Raji (cell line): ENCODE data around the gene ADCY9.

Source experiments
- POLR2A ChIP-seq: IDR thresholded peaks from 2 replicates; pipeline ENCODE4 v1.6.1; 2011; ENCODE audit warnings: low read depth, low read length, control low read depth; ENCODE audit not compliant: insufficient read depth

The ADCY9 gene

DNA sequence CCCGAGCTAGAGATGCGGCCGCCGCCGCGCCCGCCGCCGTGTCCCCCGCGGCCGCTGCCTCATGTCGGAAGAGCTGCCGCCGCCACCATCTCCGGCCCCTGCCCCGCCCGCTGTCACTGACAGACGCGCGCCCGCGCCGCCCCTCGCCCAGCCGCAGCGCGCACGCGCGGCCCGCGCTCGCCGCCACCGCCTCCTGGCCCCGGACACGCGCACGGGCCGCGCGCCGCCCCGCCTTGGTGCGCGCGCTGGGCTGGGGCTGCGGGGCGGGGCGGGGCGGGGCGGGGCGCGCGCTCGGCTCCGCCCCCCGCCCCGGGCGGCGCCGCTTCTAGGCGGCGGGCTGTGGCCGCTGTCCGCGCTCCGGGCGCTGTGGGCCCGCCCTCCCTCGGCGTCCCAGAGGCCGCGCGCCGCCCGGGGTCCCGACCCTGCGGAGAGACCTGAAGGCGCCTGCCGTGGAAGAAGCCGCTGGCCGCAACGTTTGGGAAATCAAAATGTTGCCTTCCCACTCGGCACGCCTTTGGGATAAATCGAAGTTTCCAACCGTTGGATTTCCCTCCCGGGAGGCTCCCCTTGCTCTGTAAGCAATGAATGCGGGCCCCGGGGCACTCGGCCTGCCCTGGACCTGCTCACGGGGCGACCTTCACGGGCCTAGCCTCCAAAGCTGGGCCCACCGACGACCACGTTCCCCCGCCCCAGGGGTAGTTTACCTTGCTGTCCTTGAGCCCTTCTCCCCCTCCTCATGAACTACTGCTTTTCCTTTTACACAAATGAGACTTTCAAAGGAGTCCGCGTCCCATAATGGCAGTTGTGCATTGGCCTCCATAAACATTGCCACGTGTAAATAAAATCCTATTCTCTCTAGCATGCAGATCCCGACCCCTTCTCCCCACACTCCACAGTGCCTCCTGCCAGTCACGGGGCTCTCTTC, at the start of gene ADCY9:
ADCY9 (minus strand) TSS at position 118 of the 925 bp plus-strand sequence. CDS start 1,000 bp downstream, outside the sequence.
- no peak for TF ChIP-seq POLR2A

GRCh38 chr16:4160658-4161430, 44.6 kb upstream of the ADCY9 start:
- TF ChIP-seq POLR2A = no peak

GRCh38 chr16:4159726-4160125, 43.5 kb upstream of the ADCY9 start:
- TF ChIP-seq POLR2A = no peak

DNA sequence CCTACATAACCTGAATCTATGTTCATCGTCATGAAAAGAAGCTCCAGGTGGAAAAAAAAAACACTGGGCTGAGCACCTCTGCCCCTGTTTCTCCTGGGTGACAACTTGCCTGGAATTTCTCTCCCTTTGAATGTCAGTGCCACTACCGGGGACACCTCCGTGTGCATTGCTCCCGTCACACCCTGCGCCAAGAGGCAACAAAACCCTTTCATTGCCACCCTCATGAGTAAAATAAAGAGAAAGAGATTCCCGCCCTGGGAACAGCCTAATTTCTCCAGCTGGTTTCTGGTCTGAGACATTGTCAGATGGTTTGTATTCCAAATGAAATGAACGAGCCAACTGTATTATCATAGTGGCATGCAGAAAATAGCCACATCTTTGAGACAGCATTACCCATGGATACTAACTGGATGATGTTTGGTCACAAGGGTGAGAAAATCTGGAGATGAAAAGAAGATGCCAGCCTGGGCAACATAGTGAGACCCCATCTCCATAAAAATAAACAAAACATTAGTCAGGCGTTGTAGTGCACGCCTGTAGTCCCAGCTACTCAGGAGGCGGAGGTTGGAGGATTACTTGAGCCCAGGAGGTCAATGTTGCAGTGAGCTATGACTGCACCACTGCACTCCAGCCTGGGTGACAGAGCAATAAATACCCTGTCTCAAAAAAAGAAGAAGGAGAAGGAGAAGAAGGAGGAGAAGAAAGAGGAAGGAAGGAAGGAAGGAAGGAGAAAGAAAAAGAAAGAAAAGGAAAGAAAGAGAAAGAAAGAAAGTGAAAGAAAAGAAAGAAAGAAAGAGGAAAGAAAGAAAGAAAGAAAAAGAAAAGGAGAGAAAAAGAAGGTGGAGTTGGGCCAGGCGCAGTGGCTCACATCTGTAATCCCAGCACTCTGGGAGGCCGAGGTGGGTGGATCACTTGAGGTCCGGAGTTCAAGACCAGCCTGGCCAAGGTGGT, 42.2 kb upstream of the ADCY9 start:
- TF ChIP-seq POLR2A = no peak

DNA sequence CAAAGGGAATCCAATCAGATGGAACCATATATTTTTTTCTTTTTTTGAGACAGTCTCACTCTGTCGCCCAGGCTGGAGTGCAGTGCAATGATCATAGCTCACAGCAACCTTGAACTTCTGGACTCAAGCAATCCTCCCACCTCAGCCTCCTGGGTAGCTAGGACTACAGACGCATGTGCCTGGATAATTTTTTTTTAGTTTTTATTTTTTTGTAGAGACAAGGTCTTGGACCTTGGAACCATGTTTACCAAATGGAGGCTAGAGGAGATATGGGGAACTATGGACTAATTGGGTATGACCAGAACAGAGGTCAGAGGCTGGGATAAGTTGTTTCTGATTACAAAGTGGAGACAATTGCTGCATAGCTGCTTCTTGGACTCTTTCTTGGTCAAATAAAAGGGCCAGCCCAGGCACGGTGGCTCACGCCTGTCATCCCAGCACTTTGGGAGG, 41.2 kb upstream of the ADCY9 start:
- no peak for TF ChIP-seq POLR2A

GRCh38 chr16:4152267-4152666, 36.0 kb upstream of the ADCY9 start:
- TF ChIP-seq POLR2A = no peak

DNA sequence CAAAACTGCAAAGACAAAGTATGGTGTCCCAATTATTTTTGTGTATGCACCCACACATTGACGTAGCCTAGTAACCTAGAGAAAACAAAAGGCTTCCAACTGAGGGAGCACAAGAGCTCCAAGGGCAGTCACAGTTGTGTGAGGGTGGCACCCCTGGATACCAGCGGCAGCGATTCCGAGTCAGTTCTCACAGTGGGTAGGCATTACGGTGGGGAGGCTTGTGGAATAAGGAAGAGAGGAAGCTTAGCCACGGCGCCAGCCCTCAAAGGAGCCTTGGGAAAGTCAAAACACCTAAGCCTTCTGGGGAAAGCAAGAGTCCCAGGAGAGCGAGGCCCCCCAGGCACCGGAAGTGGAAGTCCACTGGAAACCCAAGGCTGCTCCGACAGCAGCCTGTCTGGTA, 31.0 kb upstream of the ADCY9 start:
- TF ChIP-seq POLR2A = no peak

GRCh38 chr16:4142268-4142667, 26.0 kb upstream of the ADCY9 start:
- TF ChIP-seq POLR2A = no peak

- no peak for TF ChIP-seq POLR2A
These were observed 25.4 kb upstream of the ADCY9 start for GRCh38 chr16:4141604-4142003.

GRCh38 chr16:4140652-4141051, 24.4 kb upstream of the ADCY9 start:
- TF ChIP-seq POLR2A = no peak

DNA sequence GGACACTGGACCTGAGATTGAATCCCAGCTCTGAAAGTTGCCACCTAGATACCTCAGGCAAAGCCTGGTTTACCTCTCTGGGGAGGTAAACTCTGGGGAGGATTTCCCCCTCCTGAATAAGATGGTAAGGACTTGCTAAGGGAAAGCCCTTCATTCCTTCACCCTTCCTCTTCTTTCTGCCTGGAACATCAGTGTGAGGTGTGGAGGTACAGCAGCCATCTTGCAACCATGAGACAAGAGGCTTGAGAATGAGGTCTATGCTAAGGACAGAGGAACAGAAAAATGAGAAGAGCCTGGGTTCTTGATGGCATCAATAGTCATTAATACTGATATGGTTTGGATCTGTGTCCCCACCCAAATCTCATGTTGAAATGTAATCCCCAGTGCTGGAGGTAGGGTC, 23.7 kb upstream of the ADCY9 start:
- TF ChIP-seq POLR2A = no peak

DNA sequence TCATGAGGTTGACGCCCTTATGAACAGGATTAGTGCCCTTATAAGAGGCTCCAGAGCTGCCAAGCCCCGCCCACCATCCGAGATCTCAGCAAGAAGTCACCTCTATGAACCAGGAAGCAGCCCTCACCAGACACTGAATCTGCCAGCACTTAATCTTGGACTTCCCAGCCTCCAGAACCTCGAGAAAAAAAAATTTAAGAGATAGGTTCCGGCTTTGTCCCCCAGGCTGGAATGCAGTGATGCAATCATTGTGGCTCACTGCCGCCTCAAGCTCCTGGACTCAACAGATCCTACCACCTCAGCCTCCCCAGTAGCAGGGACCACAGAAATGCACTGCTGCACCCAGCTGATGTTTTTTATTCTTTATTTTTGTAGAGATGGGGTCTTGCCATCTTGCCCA, 22.5 kb upstream of the ADCY9 start:
- no peak for TF ChIP-seq POLR2A

DNA sequence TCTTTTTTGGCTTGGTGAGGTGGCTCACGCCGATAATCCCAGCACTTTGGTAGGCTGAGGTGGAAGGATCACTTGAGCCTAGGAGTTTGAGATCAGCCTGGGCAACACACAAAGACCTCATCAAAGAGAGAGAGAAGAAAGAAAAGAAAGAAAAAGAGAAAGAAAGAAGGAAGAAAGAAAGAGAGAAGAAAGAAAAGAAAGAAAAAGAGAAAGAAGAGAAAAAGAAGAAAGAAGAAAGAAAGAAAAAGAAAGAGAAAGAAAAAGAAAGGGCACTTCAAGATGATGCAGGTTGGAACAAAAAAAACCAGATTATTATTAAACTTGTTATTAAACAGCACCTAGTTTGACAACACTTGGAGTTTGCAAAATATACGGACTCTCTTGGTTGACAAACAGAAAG, 21.2 kb upstream of the ADCY9 start:
- TF ChIP-seq POLR2A = no peak

DNA sequence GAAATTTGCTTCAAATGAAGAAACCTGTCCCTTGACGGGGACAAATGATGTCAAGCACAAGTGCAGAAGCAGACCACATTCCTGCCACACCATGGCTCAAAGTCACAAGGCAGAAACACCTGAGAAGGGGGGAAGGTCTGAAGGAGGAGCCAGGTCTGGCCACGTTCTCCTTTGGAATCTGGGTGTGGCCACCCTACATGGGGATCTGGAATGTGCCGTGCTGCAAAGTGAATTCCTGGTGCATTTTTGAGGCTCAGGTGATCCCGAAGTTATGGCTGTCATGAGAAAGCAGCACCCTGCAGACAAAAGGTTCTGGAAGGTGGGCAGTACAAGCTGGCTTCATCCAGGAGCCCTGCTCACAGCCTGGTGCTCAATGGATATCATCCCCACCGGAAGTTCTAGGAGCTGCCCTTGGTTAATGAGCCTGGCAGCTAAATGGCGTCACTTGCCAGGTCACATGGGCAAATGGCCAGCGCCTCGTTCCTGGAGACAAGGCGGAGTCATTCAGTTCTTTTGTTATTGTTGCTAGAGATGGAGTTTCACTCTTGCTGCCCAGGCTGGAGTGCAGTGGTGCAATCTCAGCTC, 20.1 kb upstream of the ADCY9 start:
- no peak for TF ChIP-seq POLR2A
